ENCODE measurements around the gene DDX49.

Gene DDX49

GRCh38 chr19:18966307-18966706 is 46.8 kb downstream of the DDX49 start:
- Histone ChIP-seq H3K27ac (ENCODE audit: low read depth, low read length) (no peak overlapping the region), H3K4me3 (ENCODE audit: insufficient read depth, low read length, poor library complexity, severe bottlenecking) (no peak overlapping the region)
- no peak for TF ChIP-seq CTCF (IDR thresholded peaks at IDR 0.05; ENCODE audit: insufficient read depth, low read length, poor library complexity, severe bottlenecking)
- TF ChIP-seq EZH2phosphoT487 (conservative IDR thresholded peaks at IDR 0.05; ENCODE audit: low read length): no peak

DNA sequence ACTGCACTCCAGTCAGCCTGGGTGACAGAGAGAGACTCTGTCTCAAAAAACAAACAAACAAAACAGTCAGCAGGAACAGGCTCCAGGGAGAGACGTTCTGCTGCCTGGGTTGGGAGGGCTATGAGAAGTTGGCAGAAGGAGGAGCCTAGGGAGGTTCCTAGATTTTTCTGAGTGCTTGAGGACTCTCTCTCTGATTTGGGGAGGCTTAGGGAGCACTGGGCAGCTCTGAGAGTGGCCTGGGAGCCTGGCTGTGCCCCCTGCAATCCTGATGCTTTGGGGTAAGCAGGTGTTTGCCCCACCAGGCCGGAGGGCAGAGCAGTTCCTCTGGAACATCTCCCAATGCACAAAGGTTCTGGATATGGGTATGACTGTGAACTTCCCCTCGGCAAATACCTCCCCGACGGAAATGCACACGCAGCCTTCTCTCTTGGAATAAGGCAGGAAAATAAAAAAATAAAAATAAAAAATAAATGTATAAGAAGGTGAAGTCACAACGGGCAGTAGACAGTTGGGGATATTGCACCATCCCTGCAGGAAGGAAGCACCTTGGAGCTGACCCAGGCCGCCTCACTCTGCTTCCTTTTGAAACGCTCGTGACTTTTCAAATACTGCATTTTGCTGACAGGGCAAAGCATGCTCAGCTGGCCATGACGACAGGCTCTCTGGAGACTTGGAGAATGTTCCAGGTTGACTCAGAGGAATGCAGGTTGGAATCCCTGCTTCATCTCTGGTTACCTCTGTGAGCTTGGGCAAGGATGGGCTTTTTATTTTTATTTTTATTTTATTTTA is 48.0 kb downstream of the DDX49 start:
- H3K27ac ChIP-seq (ENCODE audit: low read depth, low read length): no peak overlapping the region
- no peaks in the 10 kb centered on the region for H3K36me3 ChIP-seq (ENCODE audit: low read length)
- no peaks in the 10 kb centered on the region for H4K20me1 ChIP-seq (ENCODE audit: low read depth, low read length)
- no peak overlapping the region for H3K4me3 ChIP-seq (ENCODE audit: insufficient read depth, low read length, poor library complexity, severe bottlenecking)
- H3K79me2 ChIP-seq (ENCODE audit: insufficient read depth, low read length): no peaks in the 10 kb centered on the region
- H3K27me3 ChIP-seq (ENCODE audit: low read length): no peaks in the 10 kb centered on the region
- no peak overlapping the region for H3K4me2 ChIP-seq (ENCODE audit: low read depth, low read length, poor library complexity, severe bottlenecking)
- H3K9me2 ChIP-seq (replicated peaks; ENCODE audit: insufficient read depth, low read length): no peaks in the 10 kb centered on the region
- H3K9me3 ChIP-seq (ENCODE audit: insufficient read depth, low read length): no peaks in the 10 kb centered on the region
- no peaks in the 10 kb centered on the region for H3F3A ChIP-seq (ENCODE audit: insufficient read depth)
- TF ChIP-seq EZH2phosphoT487 (conservative IDR thresholded peaks at IDR 0.05; ENCODE audit: low read length) (no peak), CTCF (IDR thresholded peaks at IDR 0.05; ENCODE audit: insufficient read depth, low read length, poor library complexity, severe bottlenecking) (no peak)
- H2AFZ ChIP-seq (ENCODE audit: low read depth, low read length, severe bottlenecking): no peak overlapping the region
- H3K9ac ChIP-seq (ENCODE audit: low read length): no peak overlapping the region

More at GRCh38 chr19:18966307-18966706, 46.8 kb downstream of the DDX49 start:
- Histone ChIP-seq H3K9me3 (ENCODE audit: insufficient read depth, low read length) (no peaks in the 10 kb centered on the region), H3K4me2 (ENCODE audit: low read depth, low read length, poor library complexity, severe bottlenecking) (no peak overlapping the region), H3K36me3 (ENCODE audit: low read length) (no peaks in the 10 kb centered on the region), H2AFZ (ENCODE audit: low read depth, low read length, severe bottlenecking) (no peak overlapping the region), H3K9me2 (replicated peaks; ENCODE audit: insufficient read depth, low read length) (no peaks in the 10 kb centered on the region), H3F3A (ENCODE audit: insufficient read depth) (no peaks in the 10 kb centered on the region), H3K27me3 (ENCODE audit: low read length) (no peaks in the 10 kb centered on the region), H4K20me1 (ENCODE audit: low read depth, low read length) (no peaks in the 10 kb centered on the region), H3K79me2 (ENCODE audit: insufficient read depth, low read length) (no peaks in the 10 kb centered on the region), H3K9ac (ENCODE audit: low read length) (no peak overlapping the region)

DNA sequence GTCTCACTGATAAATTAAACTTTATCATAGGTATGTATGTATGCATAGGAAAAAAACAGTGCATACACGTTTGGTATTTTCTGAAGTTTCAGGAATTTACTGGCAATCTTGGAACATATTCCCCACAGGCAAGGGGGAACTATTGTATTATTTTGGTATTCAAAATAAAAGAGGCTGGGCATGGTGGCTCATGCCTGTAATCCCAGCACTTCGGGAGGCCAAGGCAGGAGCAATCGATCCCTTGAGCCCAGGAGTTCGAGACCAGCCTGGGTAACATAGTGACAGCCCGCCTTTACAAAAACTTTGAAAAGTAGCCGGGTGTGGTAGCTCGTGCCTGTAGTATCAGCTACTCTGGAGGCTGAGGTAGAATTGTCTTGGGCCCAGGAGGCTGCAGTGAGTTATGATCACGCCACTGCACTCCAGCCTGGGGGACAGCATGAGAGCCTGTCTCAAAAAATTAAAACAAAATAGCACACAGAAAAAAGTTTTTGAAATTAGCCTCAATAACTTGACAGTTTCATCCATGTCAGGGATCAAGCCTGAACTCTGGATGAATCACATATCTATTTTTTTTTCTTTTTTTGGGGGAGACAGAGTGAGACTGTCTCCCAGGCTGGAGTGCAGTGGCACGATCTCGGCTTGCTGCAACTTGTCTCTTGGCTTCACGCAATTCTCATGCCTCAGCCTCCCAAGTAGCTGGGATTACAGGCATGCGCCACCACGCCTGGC is 50.6 kb downstream of the DDX49 start:
- no peak overlapping the region for H2AFZ ChIP-seq (ENCODE audit: low read depth, low read length, severe bottlenecking)
- H3K4me3 ChIP-seq (ENCODE audit: insufficient read depth, low read length, poor library complexity, severe bottlenecking): no peak overlapping the region
- H3K9me2 ChIP-seq (replicated peaks; ENCODE audit: insufficient read depth, low read length): no peaks in the 10 kb centered on the region
- H3K36me3 ChIP-seq (ENCODE audit: low read length): no peaks in the 10 kb centered on the region
- TF ChIP-seq CTCF (IDR thresholded peaks at IDR 0.05; ENCODE audit: insufficient read depth, low read length, poor library complexity, severe bottlenecking): no peak
- TF ChIP-seq EZH2phosphoT487 (conservative IDR thresholded peaks at IDR 0.05; ENCODE audit: low read length): no peak
- no peak overlapping the region for H3K4me2 ChIP-seq (ENCODE audit: low read depth, low read length, poor library complexity, severe bottlenecking)
- H3K9me3 ChIP-seq (ENCODE audit: insufficient read depth, low read length): no peaks in the 10 kb centered on the region
- H3K9ac ChIP-seq (ENCODE audit: low read length): no peak overlapping the region
- no peaks in the 10 kb centered on the region for H3K79me2 ChIP-seq (ENCODE audit: insufficient read depth, low read length)
- no peaks in the 10 kb centered on the region for H3F3A ChIP-seq (ENCODE audit: insufficient read depth)
- no peak overlapping the region for H3K27ac ChIP-seq (ENCODE audit: low read depth, low read length)
- no peaks in the 10 kb centered on the region for H4K20me1 ChIP-seq (ENCODE audit: low read depth, low read length)
- no peaks in the 10 kb centered on the region for H3K27me3 ChIP-seq (ENCODE audit: low read length)
